Activated T-cell treated with anti-CD3 and anti-CD28 coated beads, Interleukin-2, amount 50 U/mL, for 1 hour (primary cell): Measurements from ENCODE around the gene RIC8B.

Source experiments
- DNase-seq: peaks from one replicate; pipeline ENCODE4 v3.0.0-alpha.2; 2020

The RIC8B gene

DNA sequence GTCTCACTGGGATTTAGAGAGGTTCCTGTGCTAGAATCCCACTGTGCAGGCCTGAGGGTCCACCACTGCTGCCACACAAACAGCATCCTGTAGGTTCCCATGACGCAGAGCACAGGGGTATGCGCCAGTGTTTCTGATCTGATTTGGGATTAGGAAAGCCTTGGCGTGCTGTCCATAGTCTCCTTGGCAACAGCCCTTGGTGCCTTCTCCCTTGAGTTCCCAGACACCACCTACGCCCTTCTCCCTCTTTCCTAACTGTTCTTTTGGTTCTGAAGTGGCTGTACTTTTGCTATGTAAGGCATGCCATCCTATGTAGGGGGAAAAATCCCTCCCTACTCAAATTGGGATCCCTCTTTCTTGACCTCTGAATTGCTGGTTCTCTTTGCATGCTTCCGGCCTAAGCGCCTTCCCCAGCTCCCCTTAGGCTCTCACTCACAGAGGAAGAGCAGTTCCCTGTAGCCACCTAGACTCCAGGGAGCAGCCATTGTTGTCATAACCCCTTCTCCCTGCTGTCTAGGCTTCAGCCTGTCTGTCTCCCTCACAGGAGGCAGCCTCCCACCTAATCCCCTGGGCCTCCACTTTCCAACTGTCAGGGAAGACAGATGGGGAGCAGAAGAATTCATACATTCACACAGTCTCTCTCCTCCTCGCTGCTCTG is 14.8 kb upstream of the RIC8B start:
- DNase-seq: no peak

DNA sequence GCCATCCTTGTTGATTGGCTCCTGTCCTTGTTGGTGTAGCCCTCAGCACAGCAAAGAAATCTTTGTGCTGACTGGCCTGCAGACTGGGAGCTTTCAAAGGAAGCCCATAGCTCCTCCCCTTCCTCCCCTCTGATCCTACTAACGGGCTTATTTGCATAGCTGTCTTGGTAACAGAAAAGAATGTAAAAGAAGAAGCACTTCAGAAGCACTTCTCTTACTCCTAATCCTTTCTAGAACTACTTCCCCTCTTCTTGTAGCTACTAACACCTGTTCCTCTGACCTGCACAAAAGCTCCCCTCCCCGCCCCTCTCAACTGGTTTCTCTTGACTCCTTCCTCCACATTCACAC is 14.3 kb upstream of the RIC8B start:
- DNase-seq: no peak

DNA sequence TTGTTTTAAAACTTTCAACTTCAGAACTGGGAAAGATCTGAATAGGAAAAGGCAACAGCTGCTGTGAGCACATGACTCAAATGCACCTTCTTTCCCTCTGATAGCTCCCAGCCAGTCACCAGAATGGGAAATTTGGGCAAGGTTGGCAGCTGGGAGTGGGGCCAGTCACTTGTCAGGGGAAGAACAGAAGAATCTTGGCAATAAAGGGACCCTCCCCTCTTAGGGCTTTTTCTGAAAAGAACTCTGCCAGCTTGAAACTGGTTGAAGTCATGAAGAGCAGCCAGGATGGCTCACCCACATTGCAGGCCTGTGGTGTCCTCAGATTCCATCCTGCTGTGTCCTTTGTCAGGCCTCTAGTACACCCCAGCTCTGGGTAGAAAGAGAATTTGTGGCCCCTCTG is 10.3 kb upstream of the RIC8B start:
- no peak for DNase-seq

- no peak for DNase-seq
Observed at GRCh38 chr12:106764738-106765137, 9.7 kb upstream of the RIC8B start.

GRCh38 chr12:106766393-106766826 is 8.1 kb upstream of the RIC8B start:
- DNase-seq: no peak

DNA sequence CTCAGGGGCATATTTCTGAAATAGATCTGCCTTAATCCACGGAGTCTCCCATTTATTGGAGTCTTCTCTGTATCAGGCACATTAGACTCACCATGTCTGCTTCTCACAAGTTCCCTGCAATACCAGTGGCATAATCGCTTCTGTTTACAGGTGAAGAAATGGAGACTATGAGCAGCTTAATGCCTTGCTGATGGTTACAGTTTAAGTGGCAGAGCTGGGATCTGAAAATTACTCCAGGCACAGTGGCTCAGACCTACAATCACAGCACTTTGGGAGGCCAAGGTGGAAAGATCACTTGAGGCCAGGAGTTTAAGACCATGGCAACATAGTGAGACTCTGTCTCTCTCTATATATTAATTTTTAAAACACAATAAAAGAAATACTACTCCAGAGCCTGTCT is 7.3 kb upstream of the RIC8B start:
- no peak for DNase-seq

DNA sequence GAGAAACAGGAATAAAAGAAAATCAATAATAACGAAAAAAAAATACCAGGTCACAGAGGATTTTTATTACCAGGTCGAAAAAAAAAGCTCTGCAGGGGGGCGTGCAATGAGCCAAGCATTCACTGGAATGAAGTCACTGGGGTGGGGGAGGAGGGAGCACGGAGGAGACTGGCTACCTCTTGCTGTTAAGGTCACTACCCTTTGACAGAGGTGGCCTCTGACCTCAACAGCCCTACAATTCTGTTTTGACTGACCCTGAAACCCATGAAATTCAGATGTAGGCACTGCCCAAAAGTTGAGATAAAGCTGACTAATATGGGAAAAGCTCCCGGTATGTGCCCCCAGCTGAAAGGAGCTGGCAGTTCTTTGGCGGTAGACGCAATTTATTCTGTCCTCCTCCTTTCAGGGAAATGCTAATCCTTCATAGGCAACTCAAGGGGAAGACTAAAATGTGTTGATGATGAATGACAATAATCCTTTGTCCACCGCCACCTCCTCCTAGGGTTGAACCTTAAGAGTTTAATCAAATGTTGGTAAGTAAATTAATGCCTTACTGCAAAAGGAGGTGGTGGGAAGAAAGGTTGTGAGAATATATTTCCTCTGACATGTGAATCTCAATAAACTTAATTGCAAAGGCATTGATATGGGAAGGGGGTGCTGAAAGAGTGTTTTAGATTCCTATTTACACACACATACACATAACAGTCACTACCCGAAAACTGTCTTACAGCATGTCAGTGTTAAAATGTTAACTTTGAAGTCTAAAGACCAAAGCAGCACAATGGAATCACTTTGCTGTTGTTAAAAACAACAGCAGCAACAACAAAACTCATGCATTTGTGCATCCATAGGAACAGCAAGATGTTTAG is 6.3 kb upstream of the RIC8B start:
- DNase-seq: no peak

DNA sequence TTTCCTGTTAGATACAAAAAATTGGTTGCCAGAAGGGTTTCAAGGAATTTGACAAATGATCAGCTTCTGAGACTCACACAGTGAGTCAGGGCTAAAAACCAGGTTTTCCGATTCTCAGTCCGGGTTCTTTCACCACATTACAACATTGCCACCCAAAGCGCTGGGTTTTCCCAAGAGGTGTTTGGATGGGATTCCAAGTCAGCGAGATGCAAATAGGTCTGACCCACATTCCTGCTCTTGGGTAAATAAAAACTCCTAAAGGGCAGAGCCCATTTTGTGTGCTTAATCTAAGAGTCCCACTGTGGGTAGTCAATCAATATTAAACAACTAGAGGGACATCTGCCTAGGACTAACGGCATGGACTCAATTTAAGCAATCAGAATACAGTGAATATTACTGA is 5.4 kb upstream of the RIC8B start:
- DNase-seq: no peak

DNA sequence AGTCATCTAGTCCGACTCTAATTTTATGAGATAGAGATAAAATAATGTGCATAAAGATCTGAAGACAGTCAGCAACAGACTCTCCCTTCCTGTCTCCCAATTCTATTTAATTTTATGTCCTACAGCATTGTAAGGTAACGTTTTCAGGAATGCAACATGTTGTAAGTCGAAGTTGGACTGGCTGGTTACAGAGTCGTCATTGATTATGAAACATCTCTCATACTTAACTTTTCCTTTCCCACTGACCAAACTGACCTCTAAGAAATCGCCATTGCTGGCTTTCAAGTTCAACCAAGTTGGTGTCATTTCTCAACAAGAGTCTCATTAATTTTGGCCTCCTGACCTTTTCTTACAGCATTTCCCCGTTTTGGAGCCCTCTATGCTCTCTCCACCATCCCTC is 4.9 kb upstream of the RIC8B start:
- DNase-seq: no peak

DNA sequence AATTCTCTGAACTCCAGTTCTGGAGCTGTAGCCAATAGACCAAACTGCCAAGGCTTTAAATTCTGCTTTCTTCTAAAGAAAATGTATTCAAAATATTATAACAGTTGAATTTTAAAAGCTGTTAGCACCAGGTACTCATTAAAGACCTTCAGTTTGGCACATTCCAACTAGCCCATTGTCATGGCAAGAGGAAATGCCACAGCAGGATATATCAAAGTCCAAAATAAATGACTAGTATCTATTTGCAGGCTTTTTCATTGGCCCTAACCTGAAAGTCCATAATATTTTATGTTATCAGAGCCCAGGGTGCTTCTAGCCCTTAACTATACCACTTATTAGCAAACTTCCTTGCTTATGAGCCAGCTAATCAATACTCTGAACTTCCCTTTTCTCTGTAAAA is 3.1 kb upstream of the RIC8B start:
- no peak for DNase-seq

GRCh38 chr12:106773286-106774004 is 1.0 kb upstream of the RIC8B start:
- no peak for DNase-seq

DNA sequence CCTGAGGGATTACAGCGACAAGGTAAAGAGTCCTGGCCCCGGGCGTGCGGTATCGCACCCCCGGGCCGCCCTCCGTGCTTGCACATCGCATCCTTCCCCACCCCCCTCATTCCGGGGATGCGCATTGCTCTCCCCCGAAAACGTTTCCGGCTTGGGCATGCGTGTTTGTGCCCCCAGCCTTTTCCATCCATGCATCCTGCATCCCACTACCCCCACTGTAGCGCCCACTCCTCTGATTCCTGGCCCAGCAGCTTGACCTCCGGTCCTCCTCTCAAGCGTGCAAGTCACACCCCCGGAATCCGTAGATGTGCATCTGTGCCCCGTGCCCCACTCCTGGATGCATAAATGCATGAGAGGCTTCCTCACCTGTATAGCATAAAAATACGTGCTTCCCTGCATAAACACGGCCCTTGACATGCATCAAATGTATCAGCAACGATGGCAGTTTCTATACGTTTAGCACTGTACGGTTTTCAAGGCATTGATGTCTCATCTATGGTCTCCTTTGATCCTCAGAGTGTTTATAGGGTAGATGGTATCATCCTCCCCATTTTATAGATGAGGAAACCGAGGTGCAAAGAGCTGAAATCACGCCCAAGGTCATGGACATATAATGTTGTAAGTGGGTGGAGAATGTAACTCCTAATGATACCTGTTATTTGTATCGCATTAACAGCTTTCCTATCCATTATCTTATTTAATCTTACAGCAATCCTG is 484 bp downstream of the RIC8B start:
- no peak for DNase-seq

- DNase-seq: no peak
Observed at GRCh38 chr12:106776897-106777296, 2.4 kb downstream of the RIC8B start.

- no peak for DNase-seq
Observed at GRCh38 chr12:106780010-106780631, 5.6 kb downstream of the RIC8B start.

- DNase-seq: no peak
Observed at GRCh38 chr12:106782619-106783018, 8.1 kb downstream of the RIC8B start.

DNA sequence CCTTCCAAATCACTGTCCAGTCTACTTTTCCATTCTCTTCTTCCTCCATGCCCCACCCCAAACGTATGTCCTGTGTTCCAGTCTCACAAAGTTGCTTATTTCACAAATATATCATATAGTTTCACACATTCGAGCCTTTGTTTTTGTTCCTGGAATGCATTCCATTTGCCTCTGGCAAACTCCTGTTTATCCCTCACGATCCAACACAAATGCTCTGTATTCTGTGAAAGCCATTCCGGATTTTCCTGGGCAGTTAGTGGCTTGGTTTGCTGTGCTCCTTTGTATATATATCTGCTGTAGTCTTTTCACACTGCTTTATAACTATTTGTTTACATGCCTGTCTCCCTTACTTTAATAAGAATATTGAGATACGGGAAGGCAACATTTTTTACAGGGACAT is 9.0 kb downstream of the RIC8B start:
- no peak for DNase-seq

DNA sequence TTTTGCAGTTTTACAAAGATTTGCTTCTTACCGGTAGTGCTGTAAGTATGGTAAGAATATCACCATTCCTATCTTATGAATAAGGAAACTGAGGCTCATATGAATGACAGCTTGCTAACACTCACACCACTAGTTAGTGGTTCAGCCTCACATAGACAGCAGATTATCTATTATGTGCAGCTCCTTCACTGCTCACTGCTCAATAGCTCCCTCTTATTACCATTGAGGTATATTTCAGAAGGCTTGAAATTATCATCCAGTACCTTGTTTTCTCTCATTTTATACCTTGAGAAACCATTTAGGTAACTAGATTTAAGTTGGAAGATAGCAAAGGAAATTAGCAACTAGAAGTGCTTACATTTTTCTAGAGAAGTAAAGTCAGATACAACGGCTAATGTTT is 15.5 kb downstream of the RIC8B start:
- no peak for DNase-seq

DNA sequence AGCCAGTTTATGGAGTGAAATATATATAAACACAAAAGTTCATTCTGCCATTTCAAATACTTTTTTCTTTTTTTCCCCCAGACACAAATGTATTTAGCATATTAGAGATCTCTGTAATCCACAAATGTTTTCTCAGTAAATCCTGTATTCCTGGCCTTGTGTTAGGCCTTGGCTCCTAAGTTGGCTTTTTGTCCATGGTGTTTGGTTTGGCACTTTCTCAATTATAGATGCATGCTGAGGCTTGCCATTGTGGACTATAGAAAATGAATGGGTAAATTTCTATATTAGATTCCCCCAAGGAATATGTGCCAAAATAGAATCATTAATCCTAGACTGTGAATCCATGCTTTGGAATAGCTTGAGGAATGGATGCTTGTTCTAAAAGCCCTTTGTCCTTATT is 17.0 kb downstream of the RIC8B start:
- DNase-seq: no peak

GRCh38 chr12:106794369-106794768 is 19.9 kb downstream of the RIC8B start:
- no peak for DNase-seq

- no peak for DNase-seq
Observed at GRCh38 chr12:106801167-106801708, 26.8 kb downstream of the RIC8B start.

DNA sequence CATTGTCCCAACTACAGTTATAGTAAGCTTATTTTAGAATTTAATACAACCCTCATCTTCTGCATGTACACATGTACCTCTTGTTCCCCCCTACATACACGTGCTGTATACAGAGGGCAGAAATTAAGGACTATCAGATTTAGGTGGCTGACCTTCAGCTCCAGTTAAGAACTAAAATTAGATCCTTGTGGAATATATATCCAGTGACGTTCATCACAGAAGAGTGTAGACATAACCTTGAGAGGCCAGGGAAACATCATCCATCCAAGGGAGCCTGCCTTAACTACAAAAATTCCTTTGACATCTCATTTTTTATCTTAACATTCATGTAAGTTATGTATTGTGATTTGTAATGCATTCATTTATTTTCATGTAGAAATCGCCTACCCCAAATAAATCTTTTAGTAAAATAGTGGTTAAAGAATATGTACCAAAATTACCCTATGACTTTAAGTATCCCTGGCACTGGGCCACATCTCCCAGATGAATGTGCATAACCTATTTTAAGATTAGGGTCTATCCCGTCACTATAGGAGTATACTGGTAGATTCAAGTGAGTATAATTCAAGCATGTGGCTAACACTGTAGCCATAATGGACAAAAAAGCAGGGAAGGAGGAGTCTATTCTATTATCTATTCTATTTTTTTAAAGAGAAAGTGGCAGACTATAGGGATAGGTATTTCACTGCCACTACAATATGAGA is 27.5 kb downstream of the RIC8B start:
- DNase-seq: no peak

DNA sequence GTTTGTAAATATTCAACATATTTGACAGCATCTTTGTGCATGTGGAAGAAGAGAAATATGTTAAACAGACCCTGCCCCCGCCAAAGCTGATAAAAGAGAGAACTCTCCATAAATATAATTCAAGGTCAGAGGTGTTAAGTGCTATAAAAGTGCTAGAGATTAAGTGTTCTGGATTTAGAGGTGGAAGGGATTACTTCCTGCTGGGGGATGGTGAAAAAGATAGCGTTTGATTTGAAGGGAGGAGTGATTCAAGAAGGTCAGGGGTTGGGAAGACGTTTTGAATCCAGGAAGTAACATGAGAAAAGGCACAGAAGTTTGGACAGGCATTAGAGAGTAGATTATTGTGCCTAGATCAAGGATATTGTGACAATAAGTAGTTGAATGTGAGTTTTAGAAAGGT is 30.2 kb downstream of the RIC8B start:
- DNase-seq: no peak
